NT2/D1 (cell line): ENCODE data around the gene RNF135.
"Not testable (repeated sequence)": the region's sequence is repeated elsewhere in the genome, so short reads cannot be mapped to it uniquely, and the experiment has no call there.

Experiments
- SUZ12 ChIP-seq: IDR thresholded peaks from 2 replicates; pipeline ENCODE4 v1.6.1; 2011; ENCODE audit not compliant: insufficient read length, insufficient read depth; ENCODE audit errors: extremely low read depth
- YY1 ChIP-seq: IDR thresholded peaks from 2 replicates; pipeline ENCODE4 v1.6.1; 2011; ENCODE audit not compliant: insufficient read length, insufficient read depth
- ZNF274 ChIP-seq: IDR thresholded peaks from 2 replicates; pipeline ENCODE4 v1.6.1; 2011; ENCODE audit warnings: mild to moderate bottlenecking, low read depth, low read length

- TF ChIP-seq ZNF274, YY1, SUZ12: not testable (repeated sequence)
Measured at GRCh38 chr17:31023171-31023570, 52.3 kb downstream of the RNF135 start.
